HG02981 (cell line): ENCODE results near the gene BYSL.
"Not testable (repeated sequence)": the region's sequence is repeated elsewhere in the genome, so short reads cannot be mapped to it uniquely, and the experiment has no call there.

ENCODE experiments used
- ATAC-seq: cut with Tn5 transposase; IDR thresholded peaks from one replicate; pipeline ENCODE4 v1.9.1; 2021; ENCODE audit warnings: mild to moderate bottlenecking, moderate library complexity; ENCODE audit not compliant: unreplicated experiment

BYSL gene

GRCh38 chr6:41941280-41942066 is 20.2 kb downstream of the BYSL start, which contains the start of gene CCND3:
Gene CCND3, minus strand, starts transcription at chr6:41941808. Its CDS starts 159 bp downstream, at chr6:41941649.
- ATAC-seq: peak; percentile 85

GRCh38 chr6:41942067-41942851 is 21.0 kb downstream of the BYSL start:
- ATAC-seq: no peak

- not testable (repeated sequence) for ATAC-seq
Measured at GRCh38 chr6:41942882-41943281, 21.6 kb downstream of the BYSL start.

DNA sequence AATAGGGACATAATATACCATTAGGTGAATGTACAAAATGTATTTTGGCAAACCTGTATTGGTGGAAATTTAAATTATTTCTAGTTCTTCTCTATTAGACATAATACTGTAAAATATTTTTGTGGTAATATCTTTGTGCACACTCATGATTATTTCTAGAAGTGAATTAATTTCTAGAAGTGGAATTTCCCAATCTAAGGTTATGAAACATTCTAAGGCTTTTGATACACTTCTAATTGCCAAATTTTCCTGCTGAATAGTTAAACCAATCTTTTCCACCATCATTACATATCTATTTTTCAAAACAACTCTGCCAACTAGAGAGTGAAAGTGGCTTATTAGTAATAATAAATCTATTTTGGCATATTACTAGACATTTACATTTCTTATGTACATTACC is 22.2 kb downstream of the BYSL start:
- no peak for ATAC-seq

DNA sequence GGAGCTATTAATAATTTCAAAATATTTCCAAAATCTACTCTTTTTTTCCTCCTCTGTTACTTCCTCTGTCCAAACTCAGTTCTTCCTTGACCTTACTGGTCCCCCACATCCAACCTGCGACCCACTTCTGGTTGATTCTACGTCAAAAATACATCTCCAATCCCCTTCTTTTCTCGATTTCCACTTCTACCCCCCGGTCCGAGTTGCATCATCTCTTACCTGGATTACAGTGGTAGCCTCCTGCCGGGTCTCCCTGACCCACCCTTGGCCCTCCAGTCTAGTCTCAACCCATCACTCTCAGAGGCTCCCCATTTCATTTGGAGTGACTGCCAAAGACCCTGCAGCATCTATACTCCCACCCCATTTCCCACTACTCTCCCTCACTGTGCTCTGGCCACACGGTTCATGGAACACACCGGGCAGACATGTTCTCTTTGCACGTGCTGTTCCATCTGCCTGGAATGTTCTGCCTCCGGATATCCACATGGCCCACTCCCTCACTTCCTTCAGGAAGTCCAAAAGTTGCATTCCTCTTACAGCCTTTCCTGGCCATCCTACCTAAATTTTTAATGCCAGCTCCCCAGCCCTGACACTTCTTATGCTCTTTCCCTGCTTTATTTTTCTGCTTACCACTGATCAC is 26.4 kb downstream of the BYSL start:
- ATAC-seq: no peak

DNA sequence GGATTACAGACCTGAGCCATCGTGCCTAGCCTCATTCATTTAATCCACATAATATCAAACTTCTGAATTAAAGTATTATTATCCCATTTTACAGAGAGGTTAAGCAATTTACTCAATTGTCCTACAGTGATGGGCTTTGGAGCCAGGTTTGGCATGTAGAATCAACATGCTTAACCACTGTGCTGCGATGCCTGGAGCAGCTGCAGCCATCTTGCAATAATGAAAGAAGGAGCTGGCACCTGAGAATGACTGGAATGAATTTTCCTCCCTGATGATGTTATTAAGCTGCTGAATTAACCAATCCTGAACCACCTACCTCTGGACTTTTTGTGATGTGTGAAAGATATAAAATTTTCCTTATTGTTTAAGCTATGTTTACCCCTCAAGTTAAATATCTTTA is 33.4 kb downstream of the BYSL start:
- no peak for ATAC-seq

GRCh38 chr6:41955412-41955811 is 34.1 kb downstream of the BYSL start:
- ATAC-seq: no peak

- no peak for ATAC-seq
Measured at GRCh38 chr6:41957117-41957516, 35.8 kb downstream of the BYSL start.

GRCh38 chr6:41958022-41958856 is 36.9 kb downstream of the BYSL start:
- ATAC-seq: no peak

GRCh38 chr6:41960028-41960427 is 38.7 kb downstream of the BYSL start:
- no peak for ATAC-seq

GRCh38 chr6:41963371-41963770 is 42.1 kb downstream of the BYSL start:
- no peak for ATAC-seq

- ATAC-seq: no peak
Measured at GRCh38 chr6:41964201-41964887, 43.0 kb downstream of the BYSL start.

DNA sequence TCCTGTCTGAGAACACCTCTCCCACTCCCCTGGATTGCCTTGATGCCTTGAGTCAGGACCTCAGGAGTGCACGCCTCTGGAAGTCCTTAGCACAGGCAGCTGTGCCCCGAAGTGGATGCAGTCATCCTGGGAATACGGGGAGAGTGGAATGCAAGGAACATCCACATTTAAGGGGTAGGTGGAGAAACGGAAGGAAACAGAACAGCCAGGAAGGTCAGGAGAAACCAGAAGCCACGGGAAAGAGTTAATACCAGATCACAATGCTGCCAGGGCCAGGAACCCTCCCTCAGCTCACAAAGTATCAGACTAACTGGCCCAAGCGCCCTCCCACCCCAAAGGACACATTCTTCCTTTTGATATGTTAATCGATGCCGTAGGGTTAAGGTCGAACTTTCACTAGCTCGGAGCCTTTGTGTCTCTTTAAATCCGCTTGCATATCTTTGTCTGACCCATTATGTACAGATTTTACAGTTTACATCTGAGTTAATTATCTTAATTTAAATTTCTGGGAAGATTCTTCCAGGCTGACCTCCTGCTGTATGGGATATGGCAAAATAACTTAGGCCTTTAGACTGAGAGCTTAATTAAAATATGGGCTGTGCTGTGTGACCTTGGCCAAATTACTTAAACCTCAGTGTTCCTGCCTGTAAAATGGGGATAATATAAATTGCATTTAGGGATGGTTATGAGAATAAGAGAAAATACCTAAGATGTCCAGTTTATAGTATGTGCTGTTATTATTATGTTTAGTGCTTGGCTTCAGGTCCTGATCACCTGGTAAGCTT is 44.3 kb downstream of the BYSL start:
- no peak for ATAC-seq

GRCh38 chr6:41966214-41966920 is 45.1 kb downstream of the BYSL start:
- no peak for ATAC-seq

GRCh38 chr6:41966961-41967311 is 45.6 kb downstream of the BYSL start:
- ATAC-seq: no peak

DNA sequence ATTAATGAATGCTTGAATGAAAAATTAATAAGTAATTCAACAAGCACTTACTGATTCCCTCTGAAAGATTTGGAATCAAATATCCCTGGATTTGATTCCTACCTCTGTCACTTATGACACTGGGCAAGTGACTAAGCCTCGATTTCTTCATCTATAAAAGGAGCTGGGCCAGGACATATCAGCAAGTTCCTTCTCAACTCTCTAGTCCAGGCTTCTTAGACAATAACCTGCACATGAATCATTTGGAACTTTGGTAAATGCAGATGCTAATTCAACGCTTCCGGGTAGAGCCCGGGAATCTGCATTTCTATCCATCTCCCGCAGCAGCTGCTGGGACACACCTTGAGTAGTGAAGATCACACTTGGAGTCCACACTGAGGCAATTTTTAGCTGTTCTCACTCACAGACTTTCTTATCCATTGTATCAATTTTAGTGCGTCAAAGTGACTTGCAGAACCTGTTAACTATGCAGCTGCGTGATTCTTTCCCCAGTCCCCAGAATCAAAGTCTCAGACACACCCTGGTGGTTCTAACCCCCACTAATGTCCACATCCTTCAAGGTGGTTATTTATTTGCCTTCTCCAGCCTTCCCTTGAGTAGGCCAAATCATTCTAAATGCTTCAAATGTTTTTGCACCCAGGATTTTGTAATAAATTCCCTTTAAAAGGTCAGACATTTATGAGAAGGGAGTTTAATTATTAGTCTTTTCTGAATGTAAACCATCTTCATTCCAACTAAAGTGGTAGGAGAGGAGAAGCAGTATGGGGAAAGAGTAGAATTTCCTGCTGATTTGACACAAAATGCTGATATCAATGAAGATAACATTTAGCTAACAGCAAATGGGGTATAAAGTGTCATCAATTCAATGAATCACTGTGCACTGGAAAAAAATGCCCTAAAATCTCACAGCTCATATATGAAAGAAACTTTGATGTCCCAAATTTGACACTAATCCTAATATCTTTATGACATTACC is 46.3 kb downstream of the BYSL start:
- no peak for ATAC-seq

- ATAC-seq: no peak
Measured at GRCh38 chr6:41970436-41970846, 49.1 kb downstream of the BYSL start.

GRCh38 chr6:41972826-41973225 is 51.5 kb downstream of the BYSL start:
- no peak for ATAC-seq
